HepG2 (cell line): ENCODE results near the gene TEX28. TPM values are rescaled to one million over a fixed set of nuclear protein-coding genes. Genes with fewer than 3 reads are reported as not detected.
"Not testable (repeated sequence)": the region's sequence is repeated elsewhere in the genome, so short reads cannot be mapped to it uniquely, and the experiment has no call there.

Experiments
- ATAC-seq: fragments of 200-7000 bp; cut with Tn5 transposase; 3 replicates; pipeline ENCODE4 v1.9.1; 2020; ENCODE audit warnings: mild to moderate bottlenecking, moderate library complexity
- BruUV-seq: library from RNA; stranded (reverse); fragments of 400-500 nt; replicated peaks from 2 replicates; lab custom pipeline; 2021; lab: Mats Ljungman, UMichigan
- CTCF ChIA-PET: fragments of 300-600 bp; formaldehyde crosslinking; extraction: SDS; loops from one replicate; lab custom pipeline; 2021; ENCODE audit warnings: low total read pairs, inconsistent platforms, low intra/inter-chr PET ratio; lab: Yijun Ruan, JAX
- POLR2A ChIA-PET: fragments of 350-600 bp; sonication (Branson Sonifier 250); formaldehyde crosslinking; loops from one replicate; lab custom pipeline; 2020; ENCODE audit warnings: antibody characterized with exemption, inconsistent platforms; lab: Yijun Ruan, JAX
- DNase-seq: peaks from one replicate; pipeline ENCODE4 v3.0.0-alpha.2; 2015; ENCODE audit warnings: low spot score
- FAIRE-seq: peaks from 3 replicates; lab custom pipeline; 2011; peaks lifted over from hg19 to GRCh38; lab: Jason Lieb, UNC
- H2AFZ ChIP-seq: one replicate; pipeline ENCODE4 v1.6.1; 2011; ENCODE audit warnings: low read length, inconsistent platforms
- H3K27ac ChIP-seq: fragments of 300-600 bp; 3 replicates; pipeline ENCODE4 v1.8.0; 2011; ENCODE audit warnings: mixed run types, mild to moderate bottlenecking, mixed read lengths, low read length, inconsistent platforms; ENCODE audit not compliant: insufficient read depth; ENCODE audit errors: extremely low read length
- H3K27me3 ChIP-seq, 2 experiments: fragments of 200-600 bp in 1 of 2; 2 replicates in 1 of 2; 3 replicates in 1 of 2; pipeline versions ENCODE4 v1.6.0 to v1.8.0; 2011; ENCODE audit warnings: low read length in 2 of 2, mild to moderate bottlenecking in 2 of 2, moderate library complexity in 2 of 2, inconsistent platforms in 1 of 2; ENCODE audit not compliant: insufficient read depth in 2 of 2, control insufficient read depth in 1 of 2
- H3K36me3 ChIP-seq, 2 experiments: fragments of 200-600 bp in 1 of 2; replicated peaks in 1 of 2; 2 replicates in 1 of 2; 3 replicates in 1 of 2; pipeline versions ENCODE4 v1.5.1 to v1.8.0; 2011; ENCODE audit warnings: low read length in 2 of 2, inconsistent platforms in 1 of 2; ENCODE audit not compliant: insufficient read depth in 2 of 2, control insufficient read depth in 1 of 2
- H3K4me1 ChIP-seq: 2 replicates; pipeline ENCODE4 v1.5.1; 2012; ENCODE audit warnings: low read length, inconsistent platforms; ENCODE audit not compliant: insufficient read depth
- H3K4me2 ChIP-seq: 2 replicates; pipeline ENCODE4 v1.6.0; 2011; ENCODE audit warnings: low read depth, low read length, inconsistent platforms
- H3K4me3 ChIP-seq, 3 experiments: fragments of 200-600 bp in 1 of 3; sonication (generic), shearing (Covaris generic) in 1 of 3; replicated peaks in 1 of 3; 2 replicates each; pipeline ENCODE4 v1.5.1; 2011 to 2016; ENCODE audit warnings: low read length in 3 of 3, inconsistent platforms in 2 of 3, low read depth in 2 of 3, mild to moderate bottlenecking in 2 of 3, control low read depth in 1 of 3, mixed read lengths in 1 of 3; ENCODE audit not compliant: insufficient read depth in 1 of 3
- H3K79me2 ChIP-seq: one replicate; pipeline ENCODE4 v1.6.1; 2011; ENCODE audit warnings: low read length, inconsistent platforms; ENCODE audit not compliant: insufficient read depth
- H3K9ac ChIP-seq: 2 replicates; pipeline ENCODE4 v1.6.0; 2011; ENCODE audit warnings: mild to moderate bottlenecking, low read depth, low read length, inconsistent platforms; ENCODE audit not compliant: insufficient read depth
- H3K9me3 ChIP-seq: 2 replicates; pipeline ENCODE4 v1.5.1; 2012; ENCODE audit warnings: mild to moderate bottlenecking, low read length
- H4K20me1 ChIP-seq: 2 replicates; pipeline ENCODE4 v1.6.0; 2011; ENCODE audit warnings: inconsistent platforms, mild to moderate bottlenecking, low read length, moderate library complexity; ENCODE audit not compliant: insufficient read depth
- WGBS: methylation state at CpG from one replicate; pipeline ENCODE4 v1.1.6; 2017; ENCODE audit warnings: low lambda C conversion rate; 5-methylcytosine and 5-hydroxymethylcytosine counted together
- in situ Hi-C: cut with HindIII; loops from 2 replicates; pipeline ENCODE4 v1.10.0; 2017; ENCODE audit warnings: low pct_unique_long_range_greater_than_20kb; ENCODE audit not compliant: extremely low pct_ligation_motif_present
- intact Hi-C: fragments of 100-400 bp; cut with micrococcal nuclease; formaldehyde crosslinking; loops from one replicate; pipeline ENCODE4 v1.10.0; 2022; ENCODE audit not compliant: unreplicated experiment
- polyA plus RNA-seq, 8 experiments: library from polyadenylated mRNA; depleted of rRNA in 3 of 8; stranded (reverse) in 7 of 8; unstranded in 1 of 8; fragments of >200 nt; fragmentation: Illumina TruSeq in 4 of 8; extraction: Trizol in 4 of 8; gene quantifications; 2 replicates each; pipeline versions ENCODE4 v1.2.1 to v1.2.3, GENCODE V29; 2011 to 2016; ENCODE audit warnings: low read depth in 4 of 8, missing spikeins in 1 of 8, mixed read lengths in 1 of 8; ENCODE audit not compliant: insufficient read depth in 1 of 8
- total RNA-seq, 5 experiments: library from RNA; depleted of rRNA; stranded (reverse); fragments of >200 nt; fragmentation: Illumina TruSeq; extraction: Trizol; gene quantifications; 2 replicates each; pipeline ENCODE4 v1.2.3, GENCODE V29; 2016; ENCODE audit warnings: low read depth in 1 of 5

The TEX28 gene
- total and polyA plus RNA-seq, 2 of the 13 experiments (the other 11 are each of a cell fraction or from before 2014, with no cell fraction given), result not detected

GRCh38 chrX:154257282-154257681 lies 37.6 kb downstream of the TEX28 start, which contains the start of gene OPN1MW3:
TSS of gene OPN1MW3 (plus strand) at chrX:154257582. CDS start at chrX:154257620, 38 bp downstream.
- BruUV-seq, DNase-seq, H4K20me1 ChIP-seq, FAIRE-seq, H3K27ac ChIP-seq, H3K79me2 ChIP-seq, H3K4me2 ChIP-seq, H3K36me3 ChIP-seq, H3K4me1 ChIP-seq, in situ Hi-C loops, ATAC-seq, H3K9ac ChIP-seq, H3K27me3 ChIP-seq, intact Hi-C loops, CTCF ChIA-PET, H3K4me3 ChIP-seq, H2AFZ ChIP-seq, H3K9me3 ChIP-seq, POLR2A ChIA-PET: not testable (repeated sequence)
- no CpG with 5 or more reads among the region's 17 CpGs for WGBS

GRCh38 chrX:154248076-154248475 lies 46.8 kb downstream of the TEX28 start:
- intact Hi-C loops, FAIRE-seq, CTCF ChIA-PET, H3K4me1 ChIP-seq, H3K27ac ChIP-seq, H3K79me2 ChIP-seq, H3K9ac ChIP-seq, H3K4me3 ChIP-seq, H3K27me3 ChIP-seq, H3K4me2 ChIP-seq, POLR2A ChIA-PET, H2AFZ ChIP-seq, BruUV-seq, in situ Hi-C loops, H4K20me1 ChIP-seq, H3K9me3 ChIP-seq, DNase-seq, ATAC-seq, H3K36me3 ChIP-seq: not testable (repeated sequence)
- no CpG with 5 or more reads among the region's 10 CpGs for WGBS

GRCh38 chrX:154247377-154248045 lies 47.4 kb downstream of the TEX28 start:
- ATAC-seq, H3K27ac ChIP-seq, in situ Hi-C loops, H3K79me2 ChIP-seq, H2AFZ ChIP-seq, H3K36me3 ChIP-seq, BruUV-seq, H3K4me2 ChIP-seq, H3K4me1 ChIP-seq, H4K20me1 ChIP-seq, DNase-seq, H3K9me3 ChIP-seq, H3K4me3 ChIP-seq, H3K9ac ChIP-seq, H3K27me3 ChIP-seq, CTCF ChIA-PET, FAIRE-seq, POLR2A ChIA-PET, intact Hi-C loops: not testable (repeated sequence)
- WGBS, result 18% methylated on average over 1 of the region's 17 CpGs

- H3K9ac ChIP-seq, H3K4me2 ChIP-seq, FAIRE-seq, in situ Hi-C loops, H3K9me3 ChIP-seq, H3K36me3 ChIP-seq, H3K79me2 ChIP-seq, H2AFZ ChIP-seq, ATAC-seq, H3K27me3 ChIP-seq, POLR2A ChIA-PET, DNase-seq, BruUV-seq, intact Hi-C loops, H3K4me1 ChIP-seq, H4K20me1 ChIP-seq, H3K27ac ChIP-seq, CTCF ChIA-PET, H3K4me3 ChIP-seq: not testable (repeated sequence)
- WGBS, result no CpG with 5 or more reads among the region's 8 CpGs
These were observed 54.9 kb downstream of the TEX28 start for GRCh38 chrX:154239982-154240503.
